ENCODE measurements around the gene LRP1B.

The LRP1B gene

DNA sequence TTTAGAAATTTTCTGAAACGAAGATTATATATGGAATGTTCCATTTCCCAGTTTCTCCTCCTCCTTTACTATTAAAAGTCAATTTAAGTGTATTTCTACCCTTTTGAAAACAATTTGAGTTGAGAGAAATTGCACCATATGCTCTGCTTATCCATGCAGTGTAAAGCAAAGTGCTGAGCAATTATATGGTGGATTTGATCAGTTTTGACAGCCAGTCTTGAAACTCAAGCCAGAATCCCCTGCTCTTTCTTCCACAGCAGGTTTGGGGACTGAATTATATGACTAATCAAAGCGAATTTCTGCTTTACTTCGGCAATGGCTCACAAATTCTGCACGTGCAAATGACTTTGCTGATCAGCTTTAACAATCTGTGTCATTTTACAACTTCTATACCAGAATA lies 1183.6 kb downstream of the LRP1B start:
- no peak for TF ChIP-seq GATA2 (IDR thresholded peaks at IDR 0.05; ENCODE audit: low read depth, low read length)

DNA sequence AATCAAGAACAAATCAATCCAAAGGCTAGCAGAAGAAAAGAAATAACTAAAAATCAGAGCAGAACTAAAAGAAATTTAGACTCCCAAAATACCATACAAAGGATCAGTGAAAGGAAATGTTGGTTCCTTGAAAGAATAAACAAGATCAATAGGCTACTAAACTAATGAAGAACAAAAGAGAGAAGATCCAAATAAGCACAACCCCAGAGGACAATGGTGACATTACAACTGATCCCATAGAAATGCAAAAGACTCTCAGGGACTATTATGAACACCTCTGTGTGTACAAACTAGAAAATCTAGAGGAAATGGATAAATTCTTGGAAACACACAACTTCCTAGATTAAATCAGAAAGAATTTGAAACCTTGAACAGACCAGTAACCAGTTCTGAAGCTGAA lies 1186.9 kb downstream of the LRP1B start:
- TF ChIP-seq GATA3 (IDR thresholded peaks at IDR 0.05; ENCODE audit: low read depth, low read length) (no peak), GATA2 (IDR thresholded peaks at IDR 0.05; ENCODE audit: low read depth, low read length) (no peak)

DNA sequence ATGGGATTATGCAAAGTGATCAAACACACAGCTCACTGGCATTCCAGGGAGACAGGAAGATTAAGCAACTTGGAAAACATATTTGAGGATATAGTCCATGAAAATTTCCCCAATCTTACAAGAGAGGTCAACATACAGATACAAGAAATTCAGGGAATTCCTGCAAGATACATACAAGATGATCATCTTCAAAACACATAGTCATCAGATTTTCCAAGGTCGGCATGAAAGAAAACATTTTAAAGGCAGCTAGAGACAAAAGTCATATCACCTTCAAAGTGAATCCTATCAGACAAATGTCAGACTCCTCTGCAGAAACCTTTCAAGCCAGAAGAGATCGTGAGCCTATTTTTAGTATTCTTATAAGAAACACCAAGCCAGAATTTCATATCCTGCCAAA lies 1188.5 kb downstream of the LRP1B start:
- TF ChIP-seq GATA2 (IDR thresholded peaks at IDR 0.05; ENCODE audit: low read depth, low read length), result no peak
- TF ChIP-seq GATA3 (IDR thresholded peaks at IDR 0.05; ENCODE audit: low read depth, low read length), result no peak

DNA sequence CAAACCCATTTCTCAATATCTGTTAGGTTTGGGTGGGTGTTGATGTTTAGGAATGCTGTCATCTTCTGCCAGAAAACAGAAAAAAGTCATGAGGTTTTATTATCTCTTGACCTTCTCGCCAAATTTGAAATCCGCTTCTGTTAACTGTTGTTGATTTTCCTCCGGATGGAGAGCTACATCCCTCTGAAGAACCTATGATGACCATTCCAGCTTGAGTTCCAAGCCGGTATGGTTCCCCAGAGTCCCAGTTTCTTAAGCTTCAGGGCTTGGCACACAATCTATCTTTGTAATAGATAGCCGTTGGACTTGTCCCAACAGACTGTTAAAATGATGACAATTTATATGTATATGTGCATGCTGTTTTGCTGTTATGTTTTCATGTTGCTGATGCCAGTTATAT lies 1201.0 kb downstream of the LRP1B start:
- TF ChIP-seq GATA2 (IDR thresholded peaks at IDR 0.05; ENCODE audit: low read depth, low read length) (no peak), GATA3 (IDR thresholded peaks at IDR 0.05; ENCODE audit: low read depth, low read length) (no peak)

DNA sequence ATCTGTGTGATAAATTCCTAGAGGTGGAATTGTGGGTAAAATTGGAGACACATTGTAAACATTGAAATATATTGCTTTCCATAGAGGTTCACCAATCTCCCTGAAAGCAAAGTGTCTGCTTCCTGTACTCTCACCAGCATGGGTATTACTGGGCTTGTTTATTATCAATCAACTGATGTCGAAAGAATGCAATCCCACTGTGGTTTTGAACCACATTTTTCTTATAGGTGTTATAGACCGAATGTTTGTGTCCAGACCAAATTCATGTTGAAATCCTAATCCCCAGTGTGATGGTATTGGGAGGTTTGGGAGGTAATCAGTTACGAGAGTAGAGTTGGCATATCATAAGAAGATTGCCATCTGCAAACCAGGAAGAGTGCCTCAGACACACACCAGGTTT lies 1212.4 kb downstream of the LRP1B start:
- TF ChIP-seq GATA2 (IDR thresholded peaks at IDR 0.05; ENCODE audit: low read depth, low read length), result no peak
- no peak for TF ChIP-seq GATA3 (IDR thresholded peaks at IDR 0.05; ENCODE audit: low read depth, low read length)

DNA sequence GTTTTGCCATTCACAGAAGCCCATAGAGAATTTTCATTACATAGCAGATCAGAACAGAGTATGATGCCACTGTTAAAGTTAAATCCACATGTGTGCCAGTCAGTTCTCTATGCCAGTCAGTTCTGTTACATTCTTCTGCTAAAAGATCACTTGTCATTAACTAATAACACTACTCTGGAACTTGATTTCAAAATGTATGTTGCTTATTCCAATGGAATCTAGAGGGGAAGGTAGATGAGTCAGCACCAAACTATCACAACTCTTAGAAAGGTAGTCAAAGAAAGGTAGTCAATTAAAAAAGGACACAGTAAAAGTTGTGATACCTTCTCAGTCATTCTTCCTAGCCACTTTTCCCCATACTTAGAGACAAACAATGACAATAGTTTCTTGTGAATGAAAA lies 1214.4 kb downstream of the LRP1B start:
- no peak for TF ChIP-seq GATA2 (IDR thresholded peaks at IDR 0.05; ENCODE audit: low read depth, low read length)
- no peak for TF ChIP-seq GATA3 (IDR thresholded peaks at IDR 0.05; ENCODE audit: low read depth, low read length)

DNA sequence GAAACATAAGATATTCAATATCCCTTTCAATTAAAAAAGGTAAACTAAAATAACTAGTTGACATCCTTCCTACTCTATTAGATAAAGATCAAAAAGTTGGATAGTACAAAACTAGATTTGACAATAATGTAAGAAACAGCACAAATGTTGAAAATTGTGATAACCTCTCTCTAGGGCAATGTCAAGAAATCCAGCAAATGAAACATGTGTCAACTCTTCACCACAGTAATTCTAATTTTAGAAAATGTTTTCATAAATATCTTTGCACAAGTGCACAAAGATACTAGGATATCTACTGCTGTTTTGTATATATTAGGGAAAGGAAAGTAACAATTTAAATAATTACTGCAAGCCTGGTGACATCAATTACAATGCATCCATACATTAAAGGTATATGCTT lies 1220.1 kb downstream of the LRP1B start:
- no peak for TF ChIP-seq GATA3 (IDR thresholded peaks at IDR 0.05; ENCODE audit: low read depth, low read length)
- TF ChIP-seq GATA2 (IDR thresholded peaks at IDR 0.05; ENCODE audit: low read depth, low read length), result no peak

DNA sequence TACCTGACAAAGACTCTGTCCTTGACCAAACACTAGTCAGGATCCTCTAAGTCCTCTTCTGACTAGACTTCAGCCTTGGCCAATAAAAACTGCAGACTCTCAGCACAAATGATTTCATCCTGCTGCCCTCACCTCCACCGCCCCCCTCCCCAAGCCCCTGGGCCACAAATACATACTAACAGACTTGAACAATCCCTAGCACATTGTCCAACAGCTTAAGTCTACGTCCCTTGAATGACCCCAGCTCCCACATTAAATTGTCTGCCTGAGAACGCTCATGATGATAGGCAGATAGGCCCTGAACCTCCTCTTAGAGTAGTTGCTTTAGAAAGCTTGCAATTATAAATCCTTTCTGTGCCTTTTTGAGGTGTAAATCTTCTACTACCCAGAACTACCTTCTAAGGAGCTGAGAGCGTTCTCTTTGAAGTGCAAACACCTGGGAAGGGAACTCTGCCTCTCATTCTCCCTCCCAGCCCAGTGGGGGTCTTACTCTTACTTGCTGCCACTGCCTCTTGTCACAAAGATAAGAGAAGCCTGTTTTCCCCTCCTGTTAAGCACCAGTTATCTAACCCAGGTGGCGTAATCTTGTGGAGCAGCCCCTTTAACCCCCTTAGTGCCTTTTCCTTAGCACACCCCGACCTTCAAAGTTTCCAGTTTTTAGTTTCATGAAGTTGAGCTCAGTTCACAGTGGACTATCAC lies 1225.6 kb downstream of the LRP1B start:
- no peak for TF ChIP-seq GATA3 (IDR thresholded peaks at IDR 0.05; ENCODE audit: low read depth, low read length)

DNA sequence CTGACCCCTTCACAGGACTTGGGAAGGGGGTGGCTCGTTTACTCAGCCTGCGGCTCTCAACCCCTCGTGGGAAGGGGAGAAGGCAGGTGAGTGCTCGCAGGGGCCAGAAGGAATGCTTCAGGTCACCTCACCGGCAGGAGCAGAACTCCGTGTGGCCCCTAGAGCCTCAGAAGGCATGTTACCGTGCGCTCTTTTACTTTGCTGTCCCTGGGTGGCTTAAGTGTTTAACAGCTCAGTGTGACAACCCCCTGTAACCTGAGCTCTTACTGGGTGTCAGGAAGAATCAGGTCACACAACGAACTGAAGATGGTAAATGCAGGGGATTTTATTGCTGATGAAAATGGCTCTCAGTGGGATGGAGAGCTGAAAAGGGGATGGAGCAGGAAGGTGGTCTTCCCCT lies 1235.4 kb downstream of the LRP1B start:
- TF ChIP-seq GATA2 (IDR thresholded peaks at IDR 0.05; ENCODE audit: low read depth, low read length), result no peak
- no peak for TF ChIP-seq GATA3 (IDR thresholded peaks at IDR 0.05; ENCODE audit: low read depth, low read length)

DNA sequence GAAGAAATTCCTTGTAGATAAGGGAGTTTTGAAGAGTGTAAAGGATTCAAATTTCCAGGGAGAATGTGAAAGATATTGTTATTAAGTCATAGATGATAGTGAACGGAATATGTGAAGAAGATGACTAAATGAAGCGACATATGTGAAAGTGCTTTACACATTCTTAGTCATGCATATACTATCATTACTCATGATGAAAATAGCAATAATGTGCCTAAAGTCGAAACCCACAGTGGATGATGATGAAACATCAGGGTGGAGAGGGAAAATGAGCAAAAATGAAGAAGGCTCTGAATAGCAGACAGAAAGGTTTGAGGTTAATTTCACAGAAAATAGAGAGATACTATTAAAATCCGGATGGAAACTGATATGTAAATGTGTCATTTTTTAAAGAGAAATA lies 1237.1 kb downstream of the LRP1B start:
- TF ChIP-seq GATA3 (IDR thresholded peaks at IDR 0.05; ENCODE audit: low read depth, low read length) (no peak), GATA2 (IDR thresholded peaks at IDR 0.05; ENCODE audit: low read depth, low read length) (no peak)

DNA sequence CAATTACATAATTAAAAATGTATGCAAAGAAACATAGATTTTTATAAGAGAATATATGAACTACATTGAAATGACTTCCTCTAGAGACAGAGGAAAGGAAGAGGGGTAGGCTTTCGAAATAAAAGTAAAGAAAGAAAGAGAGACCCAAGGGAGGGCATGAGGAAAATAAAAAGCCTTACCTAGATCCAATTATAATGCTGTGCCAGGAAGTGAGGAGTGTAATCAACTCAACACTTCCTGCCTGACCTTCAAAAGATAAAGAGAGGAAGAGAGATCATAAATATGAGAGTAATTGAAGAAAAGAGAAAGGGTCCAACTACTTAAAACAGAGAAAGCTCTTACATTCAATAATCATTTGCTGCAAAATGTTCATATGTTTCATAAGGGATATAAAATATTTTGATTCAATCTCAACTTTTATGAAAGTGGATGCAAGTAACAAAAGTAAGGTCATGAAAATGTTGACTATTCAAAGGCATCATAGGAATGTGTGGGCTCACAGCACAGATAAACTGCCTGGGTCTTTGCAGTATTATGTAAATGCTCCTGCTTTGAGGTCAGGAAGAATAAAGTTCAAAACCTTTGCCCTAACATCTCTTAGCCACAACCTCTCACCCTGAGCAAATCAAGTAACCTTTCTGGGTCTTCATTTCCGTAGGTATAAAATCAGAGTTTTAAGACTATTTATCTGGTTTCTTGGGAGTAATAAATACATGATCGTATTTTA lies 1237.7 kb downstream of the LRP1B start:
- TF ChIP-seq GATA2 (IDR thresholded peaks at IDR 0.05; ENCODE audit: low read depth, low read length) (no peak), GATA3 (IDR thresholded peaks at IDR 0.05; ENCODE audit: low read depth, low read length) (no peak)

DNA sequence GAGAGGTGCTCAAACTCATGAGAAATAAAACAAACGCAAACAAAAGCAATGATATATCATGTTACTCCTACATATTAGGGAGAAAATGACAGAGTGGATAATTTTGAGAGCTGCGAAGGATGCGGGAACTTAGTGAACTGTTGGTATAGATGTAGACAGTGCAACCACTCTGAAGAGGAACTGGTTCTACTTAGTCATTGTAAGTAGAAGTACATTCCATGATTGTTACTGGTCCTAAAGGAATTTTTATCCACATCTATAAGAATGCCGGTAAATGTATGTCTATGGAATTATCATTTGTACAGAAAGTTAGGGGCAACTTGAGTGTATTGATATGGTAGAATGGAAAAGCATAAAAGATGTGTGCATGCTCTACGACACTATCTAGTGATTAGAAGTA lies 1238.4 kb downstream of the LRP1B start:
- no peak for TF ChIP-seq GATA3 (IDR thresholded peaks at IDR 0.05; ENCODE audit: low read depth, low read length)
- no peak for TF ChIP-seq GATA2 (IDR thresholded peaks at IDR 0.05; ENCODE audit: low read depth, low read length)

DNA sequence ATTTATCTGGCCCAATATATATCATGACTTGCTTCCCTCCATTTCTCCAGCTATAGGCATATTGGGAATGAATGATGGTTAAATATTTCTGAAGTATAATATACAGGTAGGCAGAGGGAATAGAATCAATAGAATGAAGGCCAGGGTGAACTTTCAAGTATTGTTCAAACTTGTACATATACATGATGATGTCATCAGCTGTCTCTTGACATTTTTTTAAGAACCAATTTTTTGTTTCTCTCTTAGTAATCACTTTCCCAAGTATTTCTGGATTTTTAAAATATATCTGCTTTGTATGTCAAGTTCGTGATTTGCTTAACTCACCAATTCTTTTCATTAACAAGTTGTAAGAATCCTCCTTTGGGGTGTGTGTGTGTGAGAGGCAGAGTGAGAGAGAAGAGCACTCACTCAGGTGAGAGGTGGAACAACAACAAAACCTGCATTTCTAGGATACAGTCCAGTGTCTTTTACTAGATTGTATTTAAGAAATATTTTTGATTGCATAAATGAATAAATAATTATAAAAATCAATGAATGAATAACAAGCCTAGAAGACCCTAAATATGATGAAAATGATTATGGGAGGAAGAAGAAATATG lies 1239.1 kb downstream of the LRP1B start:
- TF ChIP-seq GATA3 (IDR thresholded peaks at IDR 0.05; ENCODE audit: low read depth, low read length) (no peak), GATA2 (IDR thresholded peaks at IDR 0.05; ENCODE audit: low read depth, low read length) (no peak)

DNA sequence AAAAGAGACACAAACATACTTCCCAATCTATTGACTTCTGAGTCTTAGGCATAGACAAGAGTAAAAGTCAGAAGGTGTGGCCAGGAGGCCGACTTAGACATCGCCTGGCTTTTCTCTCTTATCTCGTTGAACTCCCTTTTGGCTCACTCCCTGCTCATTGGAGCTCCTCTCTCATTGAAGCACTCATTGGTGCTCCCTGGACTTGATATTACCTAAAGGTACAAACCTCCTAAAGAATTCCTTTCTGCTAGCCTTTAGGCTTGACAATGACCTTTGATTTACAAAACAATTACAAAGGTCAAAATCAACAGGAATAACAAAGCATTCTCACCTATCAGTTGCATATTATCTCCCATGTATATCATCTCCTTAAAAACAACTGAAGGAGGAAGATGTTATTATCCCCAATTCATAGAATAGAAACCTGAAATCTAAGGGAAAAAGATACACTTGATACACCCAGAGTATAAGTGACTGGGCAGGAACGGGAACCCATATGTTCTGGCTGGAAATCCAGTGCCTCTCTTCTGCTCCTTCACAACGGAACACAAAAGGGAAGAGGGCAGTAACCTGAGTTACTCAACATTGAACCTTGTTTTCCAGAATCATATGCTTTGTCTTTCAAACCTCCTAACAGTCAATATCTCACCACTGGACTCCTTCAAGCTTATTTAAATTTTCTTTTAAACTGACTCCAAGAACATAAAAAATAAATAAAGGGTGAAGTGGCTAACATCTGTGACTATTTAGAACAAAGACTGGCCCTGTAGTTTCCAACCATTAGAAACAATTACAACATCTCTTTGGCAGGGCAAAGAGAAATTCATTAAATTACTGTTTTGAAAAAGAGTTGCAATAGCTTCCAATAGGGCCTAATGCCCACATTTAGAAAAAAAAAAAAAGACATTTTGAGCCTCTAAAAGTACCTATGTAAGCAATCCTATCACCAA lies 1247.9 kb downstream of the LRP1B start:
- TF ChIP-seq GATA3 (IDR thresholded peaks at IDR 0.05; ENCODE audit: low read depth, low read length), result no peak
